Endodermal cell (in vitro differentiated cells): Measurements from ENCODE around the gene GPR37L1. TPM values are rescaled to one million over a fixed set of nuclear protein-coding genes. Genes with fewer than 3 reads are reported as not detected.
"Not testable (repeated sequence)": the region's sequence is repeated elsewhere in the genome, so short reads cannot be mapped to it uniquely, and the experiment has no call there.

Source experiments
- DNase-seq: peaks from one replicate; pipeline ENCODE4 v3.0.0-alpha.2; 2017
- H3K27ac ChIP-seq: 2 replicates; pipeline ENCODE4 v1.5.1; 2013; ENCODE audit warnings: mild to moderate bottlenecking, low read depth, low read length, moderate library complexity
- H3K27me3 ChIP-seq: 2 replicates; pipeline ENCODE4 v1.6.1; 2013; ENCODE audit warnings: mild to moderate bottlenecking, low read length, moderate library complexity; ENCODE audit not compliant: insufficient read depth, control insufficient read depth, poor library complexity, severe bottlenecking
- H3K36me3 ChIP-seq: 2 replicates; pipeline ENCODE4 v1.7.0; 2013; ENCODE audit warnings: mild to moderate bottlenecking, low read length, moderate library complexity; ENCODE audit not compliant: control insufficient read depth, insufficient read depth
- H3K4me1 ChIP-seq: one replicate; pipeline ENCODE4 v1.7.0; 2013; ENCODE audit warnings: low read length; ENCODE audit not compliant: control insufficient read depth, insufficient read depth
- H3K4me3 ChIP-seq: 2 replicates; pipeline ENCODE4 v1.5.1; 2013; ENCODE audit warnings: mild to moderate bottlenecking, low read length, moderate library complexity
- H3K9ac ChIP-seq: 2 replicates; pipeline ENCODE4 v1.6.1; 2013; ENCODE audit warnings: mild to moderate bottlenecking, low read length, moderate library complexity; ENCODE audit not compliant: poor library complexity, severe bottlenecking; ENCODE audit errors: extremely low read depth
- H3K9me3 ChIP-seq: 2 replicates; pipeline ENCODE4 v1.6.1; 2013; ENCODE audit warnings: mild to moderate bottlenecking, low read length, moderate library complexity; ENCODE audit not compliant: control insufficient read depth
- H3K27ac Mint-ChIP-seq: 2 replicates; pipeline ENCODE4 v1.8.0; 2020; ENCODE audit warnings: mixed read lengths
- H3K27me3 Mint-ChIP-seq: 2 replicates; pipeline ENCODE4 v1.8.0; 2021; ENCODE audit warnings: mild to moderate bottlenecking, mixed read lengths; ENCODE audit not compliant: insufficient read depth
- H3K36me3 Mint-ChIP-seq: 2 replicates; pipeline ENCODE4 v1.8.0; 2020; ENCODE audit warnings: low read depth, mixed read lengths
- H3K4me1 Mint-ChIP-seq: 2 replicates; pipeline ENCODE4 v1.8.0; 2020; ENCODE audit warnings: mixed read lengths
- H3K4me3 Mint-ChIP-seq: 2 replicates; pipeline ENCODE4 v1.8.0; 2020; ENCODE audit warnings: mild to moderate bottlenecking, moderate library complexity, mixed read lengths
- H3K9me3 Mint-ChIP-seq: 2 replicates; pipeline ENCODE4 v1.8.0; 2020; ENCODE audit warnings: mild to moderate bottlenecking, mixed read lengths
- CTCF ChIP-seq: fragments of 200-600 bp; sonication (generic); conservative IDR thresholded peaks from 2 replicates; pipeline ENCODE4 v1.5.0; 2021; ENCODE audit warnings: antibody characterized with exemption, mild to moderate bottlenecking
- WGBS, 2 experiments: methylation state at CpG; one replicate each; pipeline versions ENCODE4 v1.1.5 to v1.1.7; 2013; ENCODE audit warnings: missing lambda C conversion rate in 2 of 2, mixed read lengths in 1 of 2; ENCODE audit not compliant: insufficient coverage in 1 of 2, insufficient read length in 1 of 2; 5-methylcytosine and 5-hydroxymethylcytosine counted together
- total RNA-seq, 2 donors: library from RNA; stranded (reverse); fragmentation: NEBNext Ultra II Directional in 1 of 2; extraction: Animal tissue kit (Norgen Biotek cat#: 25700) in 1 of 2; gene quantifications; 2 replicates in 1 of 2; 3 replicates in 1 of 2; pipeline ENCODE4 v1.2.1, GENCODE V29; 2021

Gene GPR37L1
- total RNA-seq, 2 donors from 2014 or later: 0.04 TPM; not detected in 1

- H3K4me1 ChIP-seq: peaks cover 4% of the 10 kb centered on the region
- no peak for TF ChIP-seq CTCF
- Mint-ChIP-seq H3K36me3 (no peaks in the 10 kb centered on the region), H3K9me3 (no peaks in the 10 kb centered on the region), H3K4me3 (no peak overlapping the region), H3K27ac (no peak overlapping the region), H3K4me1 (peaks cover 18% of the 10 kb centered on the region), H3K27me3 (no peaks in the 10 kb centered on the region)
- H3K9ac ChIP-seq: no peak overlapping the region
- no peak for DNase-seq
- 88 to 89% methylated on average over 5 to 9 of the region's 9 CpGs for WGBS, 2 experiments
- H3K27ac ChIP-seq: no peak overlapping the region
- no peaks in the 10 kb centered on the region for H3K9me3 ChIP-seq
- H3K36me3 ChIP-seq: no peaks in the 10 kb centered on the region
- H3K27me3 ChIP-seq: no peaks in the 10 kb centered on the region
- H3K4me3 ChIP-seq: no peak overlapping the region
Observed at GRCh38 chr1:202165942-202166843, 43.5 kb downstream of the GPR37L1 start.

GRCh38 chr1:202167054-202167453 is 44.3 kb downstream of the GPR37L1 start:
- not testable (repeated sequence) for DNase-seq, H3K4me3 Mint-ChIP-seq, H3K27me3 Mint-ChIP-seq, H3K4me1 ChIP-seq, H3K9ac ChIP-seq, H3K9me3 ChIP-seq, H3K36me3 Mint-ChIP-seq, H3K4me3 ChIP-seq, H3K36me3 ChIP-seq, H3K27ac ChIP-seq, H3K27me3 ChIP-seq, H3K27ac Mint-ChIP-seq, H3K9me3 Mint-ChIP-seq
- WGBS, 2 experiments: 87 to 94% methylated on average over 11 to 13 of the region's 13 CpGs
- H3K4me1 Mint-ChIP-seq: peaks cover 15% of the 10 kb centered on the region

GRCh38 chr1:202167708-202168415 is 45.1 kb downstream of the GPR37L1 start:
- Mint-ChIP-seq H3K9me3 (no peaks in the 10 kb centered on the region), H3K4me3 (no peak overlapping the region), H3K27ac (no peak overlapping the region), H3K4me1 (peaks cover 9% of the 10 kb centered on the region), H3K27me3 (no peaks in the 10 kb centered on the region), H3K36me3 (no peaks in the 10 kb centered on the region)
- Histone ChIP-seq H3K9me3 (no peaks in the 10 kb centered on the region), H3K4me3 (no peak overlapping the region), H3K27ac (no peak overlapping the region), H3K27me3 (no peaks in the 10 kb centered on the region), H3K9ac (no peak overlapping the region), H3K4me1 (peaks cover 4% of the 10 kb centered on the region), H3K36me3 (no peaks in the 10 kb centered on the region)
- WGBS, 2 experiments: 87 to 92% methylated on average over 16 to 18 of the region's 18 CpGs
- TF ChIP-seq CTCF: no peak
- DNase-seq: no peak
